Endodermal cell (in vitro differentiated cells): ENCODE data around the gene PRDM16. TPM values are rescaled to one million over a fixed set of nuclear protein-coding genes. Genes with fewer than 3 reads are reported as not detected.

Experiments
- DNase-seq: peaks from one replicate; pipeline ENCODE4 v3.0.0-alpha.2; 2017
- H3K27ac ChIP-seq: 2 replicates; pipeline ENCODE4 v1.5.1; 2013; ENCODE audit warnings: mild to moderate bottlenecking, low read depth, low read length, moderate library complexity
- H3K27me3 ChIP-seq: 2 replicates; pipeline ENCODE4 v1.6.1; 2013; ENCODE audit warnings: mild to moderate bottlenecking, low read length, moderate library complexity; ENCODE audit not compliant: insufficient read depth, control insufficient read depth, poor library complexity, severe bottlenecking
- H3K36me3 ChIP-seq: 2 replicates; pipeline ENCODE4 v1.7.0; 2013; ENCODE audit warnings: mild to moderate bottlenecking, low read length, moderate library complexity; ENCODE audit not compliant: control insufficient read depth, insufficient read depth
- H3K4me1 ChIP-seq: one replicate; pipeline ENCODE4 v1.7.0; 2013; ENCODE audit warnings: low read length; ENCODE audit not compliant: control insufficient read depth, insufficient read depth
- H3K4me3 ChIP-seq: 2 replicates; pipeline ENCODE4 v1.5.1; 2013; ENCODE audit warnings: mild to moderate bottlenecking, low read length, moderate library complexity
- H3K9ac ChIP-seq: 2 replicates; pipeline ENCODE4 v1.6.1; 2013; ENCODE audit warnings: mild to moderate bottlenecking, low read length, moderate library complexity; ENCODE audit not compliant: poor library complexity, severe bottlenecking; ENCODE audit errors: extremely low read depth
- H3K9me3 ChIP-seq: 2 replicates; pipeline ENCODE4 v1.6.1; 2013; ENCODE audit warnings: mild to moderate bottlenecking, low read length, moderate library complexity; ENCODE audit not compliant: control insufficient read depth
- H3K27ac Mint-ChIP-seq: 2 replicates; pipeline ENCODE4 v1.8.0; 2020; ENCODE audit warnings: mixed read lengths
- H3K27me3 Mint-ChIP-seq: 2 replicates; pipeline ENCODE4 v1.8.0; 2021; ENCODE audit warnings: mild to moderate bottlenecking, mixed read lengths; ENCODE audit not compliant: insufficient read depth
- H3K36me3 Mint-ChIP-seq: 2 replicates; pipeline ENCODE4 v1.8.0; 2020; ENCODE audit warnings: low read depth, mixed read lengths
- H3K4me1 Mint-ChIP-seq: 2 replicates; pipeline ENCODE4 v1.8.0; 2020; ENCODE audit warnings: mixed read lengths
- H3K4me3 Mint-ChIP-seq: 2 replicates; pipeline ENCODE4 v1.8.0; 2020; ENCODE audit warnings: mild to moderate bottlenecking, moderate library complexity, mixed read lengths
- H3K9me3 Mint-ChIP-seq: 2 replicates; pipeline ENCODE4 v1.8.0; 2020; ENCODE audit warnings: mild to moderate bottlenecking, mixed read lengths
- WGBS, 2 experiments: methylation state at CpG; one replicate each; pipeline versions ENCODE4 v1.1.5 to v1.1.7; 2013; ENCODE audit warnings: missing lambda C conversion rate in 2 of 2, mixed read lengths in 1 of 2; ENCODE audit not compliant: insufficient coverage in 1 of 2, insufficient read length in 1 of 2; 5-methylcytosine and 5-hydroxymethylcytosine counted together
- total RNA-seq, 2 donors: library from RNA; stranded (reverse); fragmentation: NEBNext Ultra II Directional in 1 of 2; extraction: Animal tissue kit (Norgen Biotek cat#: 25700) in 1 of 2; gene quantifications; 2 replicates in 1 of 2; 3 replicates in 1 of 2; pipeline ENCODE4 v1.2.1, GENCODE V29; 2021
- TF ChIP-seq, protein P1 (sequence below): fragments of 200-600 bp; sonication (generic); conservative IDR thresholded peaks from 2 replicates; pipeline ENCODE4 v1.5.0; 2021; ENCODE audit warnings: antibody characterized with exemption, mild to moderate bottlenecking

Gene PRDM16
- total RNA-seq, 2 donors from 2014 or later = 2.1 to 4.0 TPM

DNA sequence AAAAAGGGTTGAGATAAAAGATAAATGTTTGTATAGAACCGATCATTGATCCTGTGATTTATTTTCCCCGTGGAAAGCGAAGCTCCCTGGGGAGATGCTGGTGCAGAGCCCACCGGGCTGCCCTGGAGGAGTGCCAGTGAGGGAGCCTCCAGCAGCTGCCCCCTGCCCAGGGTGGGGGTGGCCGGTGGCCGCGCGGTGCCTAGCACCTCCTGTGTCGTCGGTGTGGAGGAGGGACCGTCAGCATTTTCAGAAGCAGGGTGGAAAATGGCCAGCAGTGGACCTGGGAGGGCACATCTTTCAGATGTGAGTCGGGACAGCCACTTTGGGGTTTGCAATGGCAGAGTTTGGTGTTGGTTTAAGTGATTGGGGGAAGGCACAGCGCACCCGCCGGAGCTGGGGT is 164.0 kb downstream of the PRDM16 start:
- H3K9me3 Mint-ChIP-seq = no peaks in the 10 kb centered on the region

DNA sequence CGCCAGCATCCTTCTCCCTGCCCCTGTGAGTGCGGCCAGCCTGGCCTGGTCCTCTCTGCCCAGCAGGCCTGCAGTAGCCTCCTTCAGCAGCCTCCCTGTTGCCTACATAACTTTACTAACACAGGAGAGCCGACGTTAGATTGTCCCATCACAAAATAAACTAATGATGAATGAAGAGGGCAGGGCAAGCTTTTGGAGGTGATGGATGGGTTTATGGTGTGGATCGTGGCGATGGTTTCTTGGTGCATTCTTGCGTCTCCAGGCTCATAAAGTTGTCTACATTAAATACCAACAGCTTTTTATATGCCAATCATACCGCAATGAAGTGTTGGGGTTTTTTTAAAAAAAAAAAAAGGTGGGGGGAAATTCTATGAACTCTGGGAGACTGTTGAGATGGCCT is 164.5 kb downstream of the PRDM16 start:
- no peak overlapping the region for H3K9ac ChIP-seq
- DNase-seq = no peak
- no peaks in the 10 kb centered on the region for H3K36me3 ChIP-seq
- Mint-ChIP-seq H3K9me3 (no peaks in the 10 kb centered on the region), H3K4me1 (peaks cover 2% of the 10 kb centered on the region), H3K27ac (no peak overlapping the region), H3K27me3 (no peaks in the 10 kb centered on the region), H3K4me3 (no peak overlapping the region), H3K36me3 (no peaks in the 10 kb centered on the region)
- no peaks in the 10 kb centered on the region for H3K27me3 ChIP-seq
- H3K4me1 ChIP-seq = no peaks in the 10 kb centered on the region
- WGBS, 2 experiments = 89 to 94% methylated on average over 2 to 7 of the region's 8 CpGs
- H3K9me3 ChIP-seq = no peaks in the 10 kb centered on the region
- no peak overlapping the region for H3K27ac ChIP-seq
- TF ChIP-seq, protein P1, sequence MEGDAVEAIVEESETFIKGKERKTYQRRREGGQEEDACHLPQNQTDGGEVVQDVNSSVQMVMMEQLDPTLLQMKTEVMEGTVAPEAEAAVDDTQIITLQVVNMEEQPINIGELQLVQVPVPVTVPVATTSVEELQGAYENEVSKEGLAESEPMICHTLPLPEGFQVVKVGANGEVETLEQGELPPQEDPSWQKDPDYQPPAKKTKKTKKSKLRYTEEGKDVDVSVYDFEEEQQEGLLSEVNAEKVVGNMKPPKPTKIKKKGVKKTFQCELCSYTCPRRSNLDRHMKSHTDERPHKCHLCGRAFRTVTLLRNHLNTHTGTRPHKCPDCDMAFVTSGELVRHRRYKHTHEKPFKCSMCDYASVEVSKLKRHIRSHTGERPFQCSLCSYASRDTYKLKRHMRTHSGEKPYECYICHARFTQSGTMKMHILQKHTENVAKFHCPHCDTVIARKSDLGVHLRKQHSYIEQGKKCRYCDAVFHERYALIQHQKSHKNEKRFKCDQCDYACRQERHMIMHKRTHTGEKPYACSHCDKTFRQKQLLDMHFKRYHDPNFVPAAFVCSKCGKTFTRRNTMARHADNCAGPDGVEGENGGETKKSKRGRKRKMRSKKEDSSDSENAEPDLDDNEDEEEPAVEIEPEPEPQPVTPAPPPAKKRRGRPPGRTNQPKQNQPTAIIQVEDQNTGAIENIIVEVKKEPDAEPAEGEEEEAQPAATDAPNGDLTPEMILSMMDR = no peak
- H3K4me3 ChIP-seq = no peak overlapping the region

More for the DNA sequence above, 164.0 kb downstream of the PRDM16 start:
- H3K9ac ChIP-seq = no peak overlapping the region
- no peaks in the 10 kb centered on the region for H3K36me3 ChIP-seq
- H3K27ac Mint-ChIP-seq = no peak overlapping the region
- no peaks in the 10 kb centered on the region for H3K36me3 Mint-ChIP-seq
- H3K4me1 Mint-ChIP-seq = peaks cover 2% of the 10 kb centered on the region
- H3K4me1 ChIP-seq = no peaks in the 10 kb centered on the region
- H3K27me3 Mint-ChIP-seq = no peaks in the 10 kb centered on the region
- TF ChIP-seq, protein P1 = no peak
- no peaks in the 10 kb centered on the region for H3K27me3 ChIP-seq
- no peak overlapping the region for H3K4me3 ChIP-seq
- H3K27ac ChIP-seq = no peak overlapping the region
- no peak overlapping the region for H3K4me3 Mint-ChIP-seq
- no peak for DNase-seq
- 88 to 91% methylated on average over 14 to 15 of the region's 15 CpGs for WGBS, 2 experiments
- H3K9me3 ChIP-seq = no peaks in the 10 kb centered on the region

DNA sequence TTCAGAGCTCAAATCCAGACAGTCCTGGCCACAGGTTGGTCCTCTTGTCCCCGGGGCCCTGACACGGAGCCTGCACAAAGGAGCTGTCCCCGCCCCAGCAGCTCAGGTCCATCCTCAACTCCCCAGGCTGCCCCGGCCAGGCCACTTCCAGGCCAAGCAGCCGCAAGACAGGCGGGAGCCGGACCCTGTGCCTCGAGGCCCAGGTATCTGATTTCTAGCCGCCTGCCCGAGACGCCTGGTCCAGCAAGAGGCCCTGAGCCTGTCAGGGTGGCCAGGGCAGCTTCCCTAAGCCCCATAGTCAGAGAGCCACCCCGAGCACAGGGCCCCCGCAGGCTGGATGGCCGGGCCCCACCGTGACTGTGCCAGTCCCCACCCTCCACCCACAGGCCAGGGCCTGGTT is 165.3 kb downstream of the PRDM16 start:
- H3K36me3 ChIP-seq = no peaks in the 10 kb centered on the region
- H3K27me3 ChIP-seq = no peaks in the 10 kb centered on the region
- DNase-seq = no peak
- Mint-ChIP-seq H3K9me3 (no peaks in the 10 kb centered on the region), H3K27me3 (no peaks in the 10 kb centered on the region), H3K36me3 (no peaks in the 10 kb centered on the region), H3K4me1 (peaks cover 2% of the 10 kb centered on the region), H3K27ac (no peak overlapping the region), H3K4me3 (no peak overlapping the region)
- H3K27ac ChIP-seq = no peak overlapping the region
- 93 to 99% methylated on average over 8 to 15 of the region's 15 CpGs for WGBS, 2 experiments
- TF ChIP-seq, protein P1 = no peak
- no peak overlapping the region for H3K9ac ChIP-seq
- no peak overlapping the region for H3K4me3 ChIP-seq
- H3K9me3 ChIP-seq = no peaks in the 10 kb centered on the region
- H3K4me1 ChIP-seq = no peaks in the 10 kb centered on the region
